Activated CD4-positive, alpha-beta T cell treated with anti-CD3 and anti-CD28 coated beads for 1 hour (primary cell): ENCODE data around the gene PRDM12.

Experiments used
- DNase-seq: peaks from one replicate; pipeline ENCODE4 v3.0.0-alpha.2; 2020

PRDM12 gene

GRCh38 chr9:130693101-130693425 lies 28.7 kb downstream of the PRDM12 start:
- DNase-seq, result no peak

GRCh38 chr9:130693426-130694191 lies 29.2 kb downstream of the PRDM12 start, which contains the start of gene EXOSC2:
EXOSC2 (plus strand) TSS chr9:130693780; CDS start chr9:130693792, 12 bp downstream.
- DNase-seq, result peak; percentile 96

- no peak for DNase-seq
These were observed 29.8 kb downstream of the PRDM12 start for GRCh38 chr9:130694205-130694604.

GRCh38 chr9:130696139-130696650 lies 31.8 kb downstream of the PRDM12 start:
- DNase-seq, result no peak

- DNase-seq, result no peak
These were observed 32.6 kb downstream of the PRDM12 start for GRCh38 chr9:130696996-130697395.

- no peak for DNase-seq
These were observed 34.1 kb downstream of the PRDM12 start for GRCh38 chr9:130698514-130698913.

GRCh38 chr9:130699047-130699446 lies 34.7 kb downstream of the PRDM12 start:
- DNase-seq, result no peak

GRCh38 chr9:130701059-130702022 lies 36.9 kb downstream of the PRDM12 start:
- DNase-seq, result peak; percentile 47

- no peak for DNase-seq
These were observed 39.1 kb downstream of the PRDM12 start for GRCh38 chr9:130703501-130703900.

GRCh38 chr9:130707225-130707976 lies 43.0 kb downstream of the PRDM12 start:
- DNase-seq, result peak; percentile 52

- DNase-seq, result no peak
These were observed 46.5 kb downstream of the PRDM12 start for GRCh38 chr9:130710822-130711352.

- no peak for DNase-seq
These were observed 47.1 kb downstream of the PRDM12 start for GRCh38 chr9:130711469-130711868.

- peak; percentile 91 for DNase-seq
These were observed 48.3 kb downstream of the PRDM12 start for GRCh38 chr9:130712564-130713285.

- DNase-seq, result no peak
These were observed 49.0 kb downstream of the PRDM12 start for GRCh38 chr9:130713286-130713960.

GRCh38 chr9:130714586-130715110 lies 50.3 kb downstream of the PRDM12 start:
- no peak for DNase-seq

- no peak for DNase-seq
These were observed 50.9 kb downstream of the PRDM12 start for GRCh38 chr9:130715270-130715669.

- DNase-seq, result no peak
These were observed 54.2 kb downstream of the PRDM12 start for GRCh38 chr9:130718562-130718961.

- no peak for DNase-seq
These were observed 56.4 kb downstream of the PRDM12 start for GRCh38 chr9:130720762-130721161.

GRCh38 chr9:130728721-130729120 lies 64.3 kb downstream of the PRDM12 start:
- DNase-seq, result no peak

GRCh38 chr9:130729145-130729544 lies 64.8 kb downstream of the PRDM12 start:
- DNase-seq, result no peak

GRCh38 chr9:130731355-130731754 lies 67.0 kb downstream of the PRDM12 start:
- DNase-seq, result no peak
